GM19324 (cell line): ENCODE data around the gene SLC4A1.
"Not testable (repeated sequence)": the region's sequence is repeated elsewhere in the genome, so short reads cannot be mapped to it uniquely, and the experiment has no call there.

ENCODE experiments used
- ATAC-seq: cut with Tn5 transposase; IDR thresholded peaks from one replicate; pipeline ENCODE4 v1.9.1; 2021; ENCODE audit warnings: mild to moderate bottlenecking, moderate library complexity; ENCODE audit not compliant: unreplicated experiment, low FRiP score

SLC4A1 gene

GRCh38 chr17:44257815-44258760, 9.8 kb downstream of the SLC4A1 start:
- no peak for ATAC-seq

GRCh38 chr17:44256671-44257070, 11.3 kb downstream of the SLC4A1 start:
- ATAC-seq, result no peak

- no peak for ATAC-seq
These were observed 12.0 kb downstream of the SLC4A1 start for GRCh38 chr17:44255915-44256314.

GRCh38 chr17:44254361-44255095, 13.4 kb downstream of the SLC4A1 start:
- no peak for ATAC-seq

- no peak for ATAC-seq
These were observed 14.9 kb downstream of the SLC4A1 start for GRCh38 chr17:44253006-44253405.

- no peak for ATAC-seq
These were observed 16.9 kb downstream of the SLC4A1 start for GRCh38 chr17:44251062-44251461.

DNA sequence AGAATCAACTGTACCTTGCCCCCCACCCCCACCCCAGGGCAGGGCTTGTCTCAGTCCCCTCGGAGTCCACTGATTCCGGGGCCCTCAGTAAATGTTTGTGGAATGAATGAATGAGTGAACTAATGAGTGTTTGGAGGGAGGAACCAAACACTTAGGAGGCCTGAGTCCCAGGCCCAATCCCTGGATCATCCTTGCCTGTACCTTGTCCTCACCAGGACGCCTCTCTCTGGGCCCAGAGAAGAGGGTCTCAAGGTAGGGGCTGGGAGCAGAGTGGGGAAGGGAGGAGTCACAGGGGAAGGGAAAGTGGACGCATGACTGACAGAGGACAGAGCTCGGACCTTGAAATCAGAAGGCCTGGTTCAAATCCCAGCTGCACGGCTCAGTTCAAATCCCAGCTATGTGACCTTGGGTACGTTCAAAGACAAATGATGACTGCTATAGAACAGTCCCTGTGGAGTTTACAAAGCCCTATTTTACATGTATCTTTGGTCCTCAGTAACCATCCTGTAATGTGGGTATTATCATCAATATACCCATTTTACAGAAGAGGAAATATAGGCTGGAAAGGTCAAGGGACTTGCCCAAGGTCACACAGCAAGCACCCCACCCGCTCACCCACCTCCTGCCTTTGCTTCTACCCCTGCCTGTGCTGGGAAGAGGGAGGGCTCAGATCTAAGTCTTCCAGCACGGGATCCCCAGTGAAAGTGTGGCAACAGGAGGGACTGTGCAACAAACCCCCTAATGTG, 18.3 kb downstream of the SLC4A1 start:
- no peak for ATAC-seq

DNA sequence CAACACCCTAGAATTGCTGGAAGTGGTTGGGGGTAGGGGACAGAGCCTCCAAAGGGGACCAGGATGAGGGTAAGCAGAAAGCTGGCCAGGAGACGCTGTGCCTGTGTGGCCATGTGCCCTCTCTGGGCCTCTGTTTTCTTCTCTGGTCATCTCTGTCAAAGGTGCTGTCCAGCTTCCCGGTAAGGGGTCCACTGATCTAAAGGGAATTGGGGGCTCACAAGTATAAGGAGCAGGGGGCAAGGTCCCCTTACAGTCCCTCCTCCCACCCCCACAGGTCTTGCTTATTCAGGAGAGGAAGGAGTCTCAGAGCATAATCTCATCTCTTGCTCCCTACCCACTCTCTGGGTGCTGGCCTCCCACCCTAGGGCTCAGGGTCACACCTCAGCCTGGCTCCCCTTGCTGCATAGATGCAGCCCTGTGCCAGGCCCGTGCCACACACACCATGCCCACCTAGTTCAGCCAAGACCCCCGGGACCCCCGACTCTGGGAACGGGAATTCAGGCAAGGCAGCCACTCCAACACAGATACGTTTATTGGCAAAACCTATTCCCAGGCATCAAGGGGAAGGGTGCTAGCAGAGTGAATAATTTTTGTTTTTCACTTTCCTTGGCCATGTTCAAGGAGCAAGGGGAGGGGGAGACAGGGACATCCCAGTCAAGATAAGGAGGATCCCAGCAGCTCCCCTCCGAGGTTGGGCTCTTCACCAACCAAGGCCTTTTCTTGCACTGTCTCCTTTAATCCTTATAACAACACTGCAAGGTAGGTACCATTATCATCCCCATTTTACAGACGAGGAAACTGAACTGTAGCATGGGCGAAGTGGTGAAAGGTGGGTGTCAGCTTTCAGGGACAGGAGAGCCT, 19.8 kb downstream of the SLC4A1 start:
- ATAC-seq, result no peak

DNA sequence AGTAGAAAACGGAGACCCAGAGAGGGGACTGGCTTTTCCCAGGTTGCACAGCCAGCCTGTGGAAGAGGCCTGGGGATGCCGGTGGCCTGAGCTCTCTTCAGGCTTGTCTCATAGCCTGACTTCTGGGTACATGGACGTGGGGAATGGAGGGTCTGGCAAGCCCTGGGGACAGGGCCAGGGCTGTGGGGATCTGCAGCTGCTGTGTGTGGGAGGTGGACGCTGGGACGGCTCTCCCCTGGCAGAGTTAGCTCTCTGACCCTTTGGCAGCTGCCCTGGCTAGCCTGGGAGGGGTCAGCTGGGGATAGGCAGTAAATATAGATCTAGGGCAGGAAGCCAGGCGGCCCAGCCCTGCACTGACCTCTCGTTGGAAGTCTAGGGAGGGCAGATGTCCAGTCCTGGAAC, 20.5 kb downstream of the SLC4A1 start:
- no peak for ATAC-seq

- ATAC-seq, result no peak
These were observed 26.8 kb downstream of the SLC4A1 start for GRCh38 chr17:44241106-44241624.

- not testable (repeated sequence) for ATAC-seq
These were observed 30.0 kb downstream of the SLC4A1 start for GRCh38 chr17:44237886-44238285.

- ATAC-seq, result no peak
These were observed 31.4 kb downstream of the SLC4A1 start for GRCh38 chr17:44236444-44236991.

DNA sequence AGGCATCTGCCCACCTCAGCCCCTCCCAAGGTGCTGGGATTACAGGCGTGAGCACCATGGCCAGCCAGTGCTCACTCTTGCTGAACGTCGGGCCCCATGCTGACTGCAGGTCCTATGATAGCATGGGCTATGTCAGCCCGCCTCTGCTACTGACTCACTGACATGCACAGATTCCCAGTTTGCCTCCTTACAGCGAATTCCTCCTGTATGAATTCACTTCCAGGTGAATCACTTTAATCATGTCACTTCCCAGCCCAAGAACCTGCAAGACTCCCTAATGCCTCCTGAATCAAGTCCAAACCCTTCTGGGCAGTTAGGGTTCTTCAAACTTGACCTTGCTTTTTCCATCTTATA, 32.4 kb downstream of the SLC4A1 start:
- no peak for ATAC-seq

DNA sequence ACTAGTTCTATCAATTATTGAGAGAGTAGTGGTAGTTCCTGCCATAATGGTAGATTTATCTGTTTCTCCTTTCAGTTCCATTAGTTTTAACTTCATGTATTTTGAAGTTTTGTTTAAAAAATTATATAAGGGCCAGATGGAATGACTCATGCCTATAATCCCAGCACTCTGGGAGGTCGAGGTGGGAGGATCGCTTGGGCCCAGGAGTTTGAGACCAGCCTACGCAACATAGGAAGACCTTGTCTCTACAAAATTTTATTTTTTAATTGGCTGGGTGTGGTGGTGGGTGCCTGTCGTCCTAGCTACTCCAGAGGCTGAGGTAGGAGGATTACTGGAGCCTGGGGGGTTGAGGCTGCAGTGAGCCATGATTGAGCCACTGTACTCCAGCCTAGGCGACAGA, 34.4 kb downstream of the SLC4A1 start:
- no peak for ATAC-seq

DNA sequence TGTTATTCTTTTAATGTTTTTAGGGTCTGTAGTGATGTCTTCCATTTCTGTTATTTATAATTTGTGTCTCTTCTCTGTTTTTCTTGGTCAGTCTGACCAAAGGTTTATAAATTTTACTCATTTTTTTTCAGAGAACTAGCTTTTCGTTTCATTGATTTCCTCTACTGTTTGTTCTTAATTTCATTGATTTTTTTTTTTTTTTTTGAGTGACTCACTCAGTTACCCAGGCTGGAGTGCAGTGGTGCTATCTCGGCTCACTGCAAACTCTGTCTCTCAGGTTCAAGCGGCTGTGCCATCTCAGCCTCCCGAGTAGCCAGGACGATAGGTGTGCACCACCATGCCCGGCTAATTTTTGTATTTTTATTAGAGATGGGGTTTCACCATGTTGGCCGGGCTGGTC, 35.9 kb downstream of the SLC4A1 start:
- no peak for ATAC-seq

GRCh38 chr17:44230140-44230539, 37.8 kb downstream of the SLC4A1 start:
- no peak for ATAC-seq

DNA sequence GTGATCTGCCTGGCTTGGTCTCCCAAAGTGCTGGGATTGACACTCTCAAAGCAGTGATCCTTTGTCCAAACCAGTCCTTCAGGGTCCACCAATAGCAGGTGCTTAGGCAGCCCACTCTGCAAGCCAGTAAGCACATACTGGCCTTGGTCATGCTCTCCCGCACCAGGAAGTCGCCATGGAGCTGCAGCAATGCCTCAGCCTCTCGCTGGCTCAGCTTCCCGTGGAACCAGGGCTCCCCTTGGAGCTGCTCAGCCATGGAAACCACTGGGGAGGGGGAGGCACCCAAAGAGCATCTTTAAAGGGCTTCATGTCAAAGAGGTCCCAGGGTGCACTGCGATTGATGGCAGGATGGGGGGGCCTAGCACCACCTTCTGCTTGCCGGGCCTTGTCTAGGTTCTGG, 38.8 kb downstream of the SLC4A1 start:
- ATAC-seq, result no peak

DNA sequence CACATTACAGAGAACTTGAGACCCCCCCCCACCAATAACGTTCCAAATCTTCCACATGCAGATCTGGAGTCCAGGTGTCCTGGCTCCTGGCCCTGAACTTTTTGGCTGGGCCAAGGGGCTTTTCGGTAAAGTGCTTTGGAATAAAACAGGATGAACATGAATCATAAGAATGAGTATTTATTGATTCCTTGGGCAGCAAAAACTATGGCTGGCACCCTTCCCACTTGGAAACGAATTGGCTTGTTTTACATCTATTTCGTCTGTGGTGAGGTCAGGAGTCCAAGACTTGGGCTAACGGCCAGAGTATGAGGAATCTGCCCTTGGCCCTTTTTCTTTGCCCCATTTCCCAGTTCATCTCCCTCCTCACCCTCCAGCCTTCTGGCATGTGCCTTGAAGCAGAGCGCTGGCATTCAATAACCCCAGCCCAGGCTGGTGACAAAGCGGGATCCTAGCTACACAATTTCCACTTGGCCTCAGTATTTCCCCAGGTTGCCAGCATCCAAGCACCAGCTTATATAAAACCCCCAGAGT, 44.3 kb downstream of the SLC4A1 start:
- no peak for ATAC-seq

GRCh38 chr17:44222112-44222869, 45.6 kb downstream of the SLC4A1 start:
- no peak for ATAC-seq
